ENCODE results near the gene KTN1.

Gene KTN1

DNA sequence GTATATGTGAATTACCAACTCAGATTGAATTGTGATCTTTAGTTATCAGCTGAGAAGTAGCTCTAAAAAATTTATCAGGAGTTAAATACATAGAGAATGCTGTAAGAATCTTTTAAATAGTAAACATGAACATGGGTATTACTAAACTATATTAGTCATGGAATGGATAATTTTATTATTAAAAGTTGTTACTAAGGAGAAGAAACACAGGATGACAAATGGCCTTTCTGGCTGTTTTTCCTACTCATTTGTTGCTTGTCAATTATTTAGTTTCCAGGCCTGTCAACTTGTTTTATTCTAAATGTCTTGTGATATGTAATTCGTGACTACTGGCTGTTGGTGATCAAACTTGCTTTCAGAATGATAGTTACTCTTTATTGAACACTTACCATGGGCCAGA, 58.7 kb downstream of the KTN1 start:
- no peak overlapping the region for H3K27ac ChIP-seq (replicated peaks)
- DNase-seq (ENCODE audit: low read depth in 1 of 2, low spot score in 1 of 2): no peak

DNA sequence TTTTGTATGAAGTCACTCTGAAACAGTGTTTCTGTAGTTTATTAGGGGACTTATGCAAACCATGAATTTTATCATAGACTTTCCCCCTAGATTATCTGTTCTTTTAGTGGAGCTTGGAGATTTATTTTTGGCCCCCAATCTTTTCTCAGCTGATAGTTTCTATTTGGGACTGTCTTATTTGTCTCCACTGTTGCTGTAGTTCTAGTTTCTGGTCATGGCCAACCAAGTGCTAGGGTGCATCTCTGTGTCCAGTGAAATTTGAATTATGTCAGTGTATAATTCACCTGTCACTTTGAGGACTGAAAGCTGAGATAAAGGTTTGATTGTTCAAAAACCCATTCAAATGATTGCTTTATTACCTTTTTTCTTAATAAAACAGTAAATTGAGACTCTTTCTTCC, 61.3 kb downstream of the KTN1 start:
- Histone ChIP-seq H3K4me3 (replicated peaks; ENCODE audit: insufficient read depth, low read length) (no peak overlapping the region), H3K27me3 (ENCODE audit: insufficient read depth, poor library complexity, severe bottlenecking) (no peaks in the 10 kb centered on the region), H3K27ac (replicated peaks) (no peak overlapping the region)
- no peak for DNase-seq (ENCODE audit: low read depth in 1 of 2, low spot score in 1 of 2)
- TF ChIP-seq, protein P1, sequence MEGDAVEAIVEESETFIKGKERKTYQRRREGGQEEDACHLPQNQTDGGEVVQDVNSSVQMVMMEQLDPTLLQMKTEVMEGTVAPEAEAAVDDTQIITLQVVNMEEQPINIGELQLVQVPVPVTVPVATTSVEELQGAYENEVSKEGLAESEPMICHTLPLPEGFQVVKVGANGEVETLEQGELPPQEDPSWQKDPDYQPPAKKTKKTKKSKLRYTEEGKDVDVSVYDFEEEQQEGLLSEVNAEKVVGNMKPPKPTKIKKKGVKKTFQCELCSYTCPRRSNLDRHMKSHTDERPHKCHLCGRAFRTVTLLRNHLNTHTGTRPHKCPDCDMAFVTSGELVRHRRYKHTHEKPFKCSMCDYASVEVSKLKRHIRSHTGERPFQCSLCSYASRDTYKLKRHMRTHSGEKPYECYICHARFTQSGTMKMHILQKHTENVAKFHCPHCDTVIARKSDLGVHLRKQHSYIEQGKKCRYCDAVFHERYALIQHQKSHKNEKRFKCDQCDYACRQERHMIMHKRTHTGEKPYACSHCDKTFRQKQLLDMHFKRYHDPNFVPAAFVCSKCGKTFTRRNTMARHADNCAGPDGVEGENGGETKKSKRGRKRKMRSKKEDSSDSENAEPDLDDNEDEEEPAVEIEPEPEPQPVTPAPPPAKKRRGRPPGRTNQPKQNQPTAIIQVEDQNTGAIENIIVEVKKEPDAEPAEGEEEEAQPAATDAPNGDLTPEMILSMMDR (IDR thresholded peaks at IDR 0.05; ENCODE audit: insufficient read depth, low read length): no peak
- TF ChIP-seq, protein P2, sequence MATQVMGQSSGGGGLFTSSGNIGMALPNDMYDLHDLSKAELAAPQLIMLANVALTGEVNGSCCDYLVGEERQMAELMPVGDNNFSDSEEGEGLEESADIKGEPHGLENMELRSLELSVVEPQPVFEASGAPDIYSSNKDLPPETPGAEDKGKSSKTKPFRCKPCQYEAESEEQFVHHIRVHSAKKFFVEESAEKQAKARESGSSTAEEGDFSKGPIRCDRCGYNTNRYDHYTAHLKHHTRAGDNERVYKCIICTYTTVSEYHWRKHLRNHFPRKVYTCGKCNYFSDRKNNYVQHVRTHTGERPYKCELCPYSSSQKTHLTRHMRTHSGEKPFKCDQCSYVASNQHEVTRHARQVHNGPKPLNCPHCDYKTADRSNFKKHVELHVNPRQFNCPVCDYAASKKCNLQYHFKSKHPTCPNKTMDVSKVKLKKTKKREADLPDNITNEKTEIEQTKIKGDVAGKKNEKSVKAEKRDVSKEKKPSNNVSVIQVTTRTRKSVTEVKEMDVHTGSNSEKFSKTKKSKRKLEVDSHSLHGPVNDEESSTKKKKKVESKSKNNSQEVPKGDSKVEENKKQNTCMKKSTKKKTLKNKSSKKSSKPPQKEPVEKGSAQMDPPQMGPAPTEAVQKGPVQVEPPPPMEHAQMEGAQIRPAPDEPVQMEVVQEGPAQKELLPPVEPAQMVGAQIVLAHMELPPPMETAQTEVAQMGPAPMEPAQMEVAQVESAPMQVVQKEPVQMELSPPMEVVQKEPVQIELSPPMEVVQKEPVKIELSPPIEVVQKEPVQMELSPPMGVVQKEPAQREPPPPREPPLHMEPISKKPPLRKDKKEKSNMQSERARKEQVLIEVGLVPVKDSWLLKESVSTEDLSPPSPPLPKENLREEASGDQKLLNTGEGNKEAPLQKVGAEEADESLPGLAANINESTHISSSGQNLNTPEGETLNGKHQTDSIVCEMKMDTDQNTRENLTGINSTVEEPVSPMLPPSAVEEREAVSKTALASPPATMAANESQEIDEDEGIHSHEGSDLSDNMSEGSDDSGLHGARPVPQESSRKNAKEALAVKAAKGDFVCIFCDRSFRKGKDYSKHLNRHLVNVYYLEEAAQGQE (IDR thresholded peaks at IDR 0.05; ENCODE audit: insufficient replicate concordance, low read depth): no peak
- no peak for TF ChIP-seq SPI1 (IDR thresholded peaks at IDR 0.05; ENCODE audit: borderline replicate concordance, low read depth)
- no peak for TF ChIP-seq POLR2AphosphoS5 (IDR thresholded peaks at IDR 0.05; ENCODE audit: low read depth)
- TF ChIP-seq GABPA (IDR thresholded peaks at IDR 0.05; ENCODE audit: low read depth): no peak

More for the DNA sequence above, 58.7 kb downstream of the KTN1 start:
- no peak overlapping the region for H3K4me3 ChIP-seq (replicated peaks; ENCODE audit: insufficient read depth, low read length)
- TF ChIP-seq GABPA (IDR thresholded peaks at IDR 0.05; ENCODE audit: low read depth) (no peak), POLR2AphosphoS5 (IDR thresholded peaks at IDR 0.05; ENCODE audit: low read depth) (no peak), SPI1 (IDR thresholded peaks at IDR 0.05; ENCODE audit: borderline replicate concordance, low read depth) (no peak)
- TF ChIP-seq, protein P2 (IDR thresholded peaks at IDR 0.05; ENCODE audit: insufficient replicate concordance, low read depth): no peak
- TF ChIP-seq, protein P1 (IDR thresholded peaks at IDR 0.05; ENCODE audit: insufficient read depth, low read length): no peak
- H3K27me3 ChIP-seq (ENCODE audit: insufficient read depth, poor library complexity, severe bottlenecking): no peaks in the 10 kb centered on the region

DNA sequence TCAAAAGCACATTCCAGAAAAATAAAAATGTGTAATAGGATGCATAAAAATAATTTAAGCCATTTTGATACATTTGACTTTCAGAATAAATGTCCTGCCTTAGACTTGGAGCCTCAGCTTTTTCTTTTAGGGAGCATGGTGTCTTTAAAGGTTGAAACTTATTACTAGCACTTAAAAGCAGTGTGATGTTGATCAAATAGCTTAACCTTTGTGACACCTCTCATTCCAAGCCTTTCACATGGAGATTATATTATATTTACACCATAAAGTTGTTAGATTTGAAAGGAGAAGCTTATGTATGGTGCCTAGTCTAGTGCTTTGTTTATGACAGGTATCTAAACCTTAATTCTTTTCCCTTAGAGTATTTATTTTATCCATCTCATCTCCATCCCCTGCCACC, 61.9 kb downstream of the KTN1 start:
- DNase-seq (ENCODE audit: low read depth in 1 of 2, low spot score in 1 of 2): no peak
- no peak overlapping the region for H3K4me3 ChIP-seq (replicated peaks; ENCODE audit: insufficient read depth, low read length)
- TF ChIP-seq, protein P1 (IDR thresholded peaks at IDR 0.05; ENCODE audit: insufficient read depth, low read length): no peak
- TF ChIP-seq POLR2AphosphoS5 (IDR thresholded peaks at IDR 0.05; ENCODE audit: low read depth) (no peak), SPI1 (IDR thresholded peaks at IDR 0.05; ENCODE audit: borderline replicate concordance, low read depth) (no peak), GABPA (IDR thresholded peaks at IDR 0.05; ENCODE audit: low read depth) (no peak)
- TF ChIP-seq, protein P2 (IDR thresholded peaks at IDR 0.05; ENCODE audit: insufficient replicate concordance, low read depth): no peak
- no peak overlapping the region for H3K27ac ChIP-seq (replicated peaks)
- H3K27me3 ChIP-seq (ENCODE audit: insufficient read depth, poor library complexity, severe bottlenecking): no peaks in the 10 kb centered on the region
